WERI-Rb-1 (cell line): ENCODE data around the gene C1QL2.

Source experiments
- DNase-seq: peaks from one replicate; pipeline ENCODE4 v3.0.0-alpha.2; 2020
- H3K27ac ChIP-seq: fragments of 250-450 bp; sonication (Bioruptor Pico); 2 replicates; pipeline ENCODE4 v1.5.1; 2020; ENCODE audit warnings: mild to moderate bottlenecking, moderate library complexity
- H3K27me3 ChIP-seq: fragments of 250-450 bp; sonication (Bioruptor Pico); 2 replicates; pipeline ENCODE4 v1.5.1; 2021; ENCODE audit warnings: mild to moderate bottlenecking, low read depth, moderate library complexity; ENCODE audit not compliant: insufficient read depth, severe bottlenecking
- H3K36me3 ChIP-seq: fragments of 250-450 bp; sonication (Bioruptor Pico); 2 replicates; pipeline ENCODE4 v1.5.1; 2020; ENCODE audit warnings: mild to moderate bottlenecking, moderate library complexity
- H3K4me3 ChIP-seq: 2 replicates; pipeline ENCODE4 v1.5.1; 2011; ENCODE audit warnings: low read depth, mild to moderate bottlenecking, control low read depth, low read length
- H3K9me3 ChIP-seq: fragments of 250-450 bp; sonication (Bioruptor Pico); 2 replicates; pipeline ENCODE4 v1.5.1; 2021; ENCODE audit warnings: mild to moderate bottlenecking, moderate library complexity; ENCODE audit not compliant: severe bottlenecking
- CTCF ChIP-seq: IDR thresholded peaks from 2 replicates; pipeline ENCODE4 v1.5.1; 2011; ENCODE audit warnings: low read depth, mild to moderate bottlenecking, control low read depth, inconsistent platforms, low read length

The C1QL2 gene

DNA sequence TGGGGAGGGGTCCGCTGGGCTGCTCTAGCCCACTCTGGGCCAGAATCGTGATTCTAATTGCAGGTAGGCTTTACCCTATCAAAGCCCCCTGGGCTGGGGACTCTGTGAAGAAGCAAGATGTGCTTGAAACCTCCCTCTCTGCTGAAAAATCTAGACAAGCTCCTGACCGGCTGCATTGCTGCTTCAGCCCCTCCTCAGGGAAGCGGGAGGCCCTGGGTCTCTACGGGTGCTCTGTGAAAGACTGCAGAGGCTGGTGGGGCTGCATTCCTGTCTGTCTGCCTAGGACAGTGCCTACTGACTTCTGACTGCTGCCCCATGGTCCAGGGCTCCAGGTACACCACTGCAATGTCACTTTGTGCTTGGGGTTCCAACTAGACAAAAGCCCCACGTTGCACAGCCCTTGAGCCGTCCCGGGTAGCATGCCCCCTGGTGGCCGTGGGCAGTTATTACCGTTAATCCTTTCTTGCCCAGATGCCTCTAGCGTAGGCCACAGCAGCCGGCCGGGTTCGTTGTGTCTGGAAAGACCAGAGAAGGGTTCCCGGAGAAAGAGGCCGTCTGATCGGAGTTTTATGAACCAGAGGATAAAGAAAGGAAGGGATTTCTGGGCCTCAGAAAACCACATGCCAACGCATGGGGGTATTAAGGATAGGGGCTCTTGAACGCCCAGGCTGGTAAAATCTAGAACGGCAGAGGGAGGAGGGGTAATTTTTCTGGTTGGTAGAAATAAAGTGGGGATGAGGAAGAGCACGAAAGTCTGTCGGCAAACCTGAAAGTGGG, 15.9 kb upstream of the C1QL2 start:
- TF ChIP-seq CTCF, result peak; percentile 83
- Histone ChIP-seq H3K36me3 (no peaks in the 10 kb centered on the region), H3K9me3 (no peaks in the 10 kb centered on the region), H3K27me3 (no peaks in the 10 kb centered on the region), H3K4me3 (no peak overlapping the region), H3K27ac (no peak overlapping the region)
- DNase-seq, result peak; percentile 83

DNA sequence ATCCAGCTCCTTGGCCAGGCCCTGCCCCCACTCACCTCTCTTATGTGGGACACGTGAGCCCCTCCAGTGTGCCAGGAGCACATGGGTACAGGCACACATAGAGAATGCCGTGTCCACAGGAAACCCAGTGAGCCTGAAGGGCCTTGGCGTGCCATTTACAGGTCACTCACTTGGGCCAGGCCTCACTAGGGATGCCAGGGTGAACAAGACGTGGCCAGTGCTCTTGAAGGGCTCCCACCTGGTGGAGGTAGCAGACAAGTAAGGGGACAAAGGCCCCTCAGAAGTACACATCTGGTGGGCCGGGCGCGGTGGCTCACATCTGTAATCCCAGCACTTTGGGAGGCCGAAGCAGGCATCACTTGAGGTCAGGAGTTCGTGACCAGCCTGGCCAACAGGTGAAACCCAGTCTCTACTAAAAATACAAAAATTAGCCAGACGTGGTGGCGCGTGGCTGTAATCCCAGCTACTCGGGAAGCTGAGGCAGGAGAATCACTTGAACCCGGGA, 15.1 kb upstream of the C1QL2 start:
- H3K9me3 ChIP-seq, result no peaks in the 10 kb centered on the region
- H3K4me3 ChIP-seq, result no peak overlapping the region
- TF ChIP-seq CTCF, result no peak
- no peak for DNase-seq
- H3K27me3 ChIP-seq, result no peaks in the 10 kb centered on the region
- no peaks in the 10 kb centered on the region for H3K36me3 ChIP-seq
- no peak overlapping the region for H3K27ac ChIP-seq

DNA sequence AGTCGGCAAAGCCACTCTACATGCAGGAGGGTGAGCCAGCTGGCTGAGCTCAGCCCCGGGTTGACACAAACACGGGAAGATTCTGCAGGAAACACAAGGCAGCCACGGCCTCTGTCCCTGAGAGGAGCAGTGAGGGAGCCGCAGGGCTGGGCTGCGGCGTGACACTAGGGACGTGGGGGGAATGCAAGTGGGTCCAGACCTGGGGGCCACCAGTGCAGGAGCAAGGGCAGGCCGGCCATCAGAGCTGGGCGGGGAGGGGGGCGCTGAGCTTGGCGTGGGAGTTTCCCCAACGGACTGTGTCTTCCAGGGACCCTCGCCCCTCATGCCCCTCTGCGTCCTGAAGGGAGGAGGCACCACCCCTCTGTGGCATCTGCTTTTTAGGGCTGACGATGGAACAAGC, 12.0 kb upstream of the C1QL2 start:
- Histone ChIP-seq H3K27ac (no peak overlapping the region), H3K36me3 (no peaks in the 10 kb centered on the region), H3K27me3 (no peaks in the 10 kb centered on the region), H3K4me3 (no peak overlapping the region), H3K9me3 (no peaks in the 10 kb centered on the region)
- no peak for DNase-seq
- no peak for TF ChIP-seq CTCF

- Histone ChIP-seq H3K27ac (no peak overlapping the region), H3K9me3 (no peaks in the 10 kb centered on the region), H3K27me3 (no peaks in the 10 kb centered on the region), H3K4me3 (no peak overlapping the region), H3K36me3 (no peaks in the 10 kb centered on the region)
- DNase-seq, result no peak
- no peak for TF ChIP-seq CTCF
Measured at GRCh38 chr2:119169717-119170116, 11.2 kb upstream of the C1QL2 start.

GRCh38 chr2:119160361-119160990, 1.9 kb upstream of the C1QL2 start:
- no peaks in the 10 kb centered on the region for H3K36me3 ChIP-seq
- H3K27ac ChIP-seq, result no peak overlapping the region
- no peak for TF ChIP-seq CTCF
- no peak overlapping the region for H3K4me3 ChIP-seq
- H3K9me3 ChIP-seq, result no peaks in the 10 kb centered on the region
- no peak for DNase-seq
- no peaks in the 10 kb centered on the region for H3K27me3 ChIP-seq
